T-helper 2 cell (primary cell): ENCODE data around the gene IL27RA.
"Not testable (repeated sequence)": the region's sequence is repeated elsewhere in the genome, so short reads cannot be mapped to it uniquely, and the experiment has no call there.

Source experiments
- DNase-seq, 5 experiments: peaks; one replicate each; pipeline versions ENCODE4 v3.0.0 to v3.0.0-alpha.2; 2012 to 2022

Gene IL27RA

DNA sequence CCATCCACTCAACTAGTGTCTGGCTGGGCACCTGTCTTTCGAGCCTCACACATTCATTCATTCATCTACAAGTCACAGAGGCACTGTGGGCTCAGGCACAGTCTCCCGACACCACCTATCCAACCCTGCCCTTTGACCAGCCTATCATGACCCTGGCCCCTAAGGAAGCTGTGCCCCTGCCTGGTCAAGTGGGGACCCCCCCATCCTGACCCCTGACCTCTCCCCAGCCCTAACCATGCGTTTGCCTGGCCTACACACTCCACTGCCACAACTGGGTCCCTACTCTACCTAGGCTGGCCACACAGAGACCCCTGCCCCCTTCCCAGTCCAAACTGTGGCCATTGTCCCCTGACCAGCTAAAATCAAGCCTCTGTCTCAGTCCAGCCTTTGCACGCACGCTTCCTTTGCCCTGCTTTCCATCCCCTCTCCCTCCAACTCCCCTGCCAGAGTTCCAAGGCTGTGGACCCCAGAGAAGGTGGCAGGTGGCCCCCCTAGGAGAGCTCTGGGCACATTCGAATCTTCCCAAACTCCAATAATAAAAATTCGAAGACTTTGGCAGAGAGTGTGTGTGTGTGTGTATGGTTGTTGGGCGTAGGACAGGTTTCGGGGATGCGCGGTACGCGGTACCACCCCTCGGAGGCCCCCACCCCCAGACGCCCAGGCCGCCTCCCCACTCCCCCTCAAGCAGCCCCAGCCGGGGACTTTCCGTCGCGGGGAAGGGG is 404 bp upstream of the IL27RA start:
- peak in 3 of 5 experiments; percentile 63 to 78 (median 76) for DNase-seq

DNA sequence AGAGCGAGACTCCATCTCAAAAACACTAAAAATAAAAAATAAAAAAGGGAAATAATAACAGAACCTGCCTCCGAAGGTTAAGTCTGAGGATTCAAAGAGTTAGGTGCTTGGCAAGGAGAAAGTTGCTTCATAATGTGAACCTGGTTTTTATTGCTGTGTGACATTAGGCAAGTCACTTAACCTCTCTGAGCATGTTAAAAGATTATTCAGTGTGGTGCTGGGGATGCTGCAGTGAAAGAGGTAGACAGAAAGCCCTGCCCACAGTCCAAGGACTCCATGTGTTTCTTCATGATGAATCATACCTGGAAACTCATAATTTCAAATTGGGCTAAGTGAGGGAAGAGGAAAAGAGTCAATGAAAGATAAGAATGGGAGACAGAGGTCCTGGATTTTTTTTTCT is 2.4 kb downstream of the IL27RA start:
- DNase-seq: no peak

DNA sequence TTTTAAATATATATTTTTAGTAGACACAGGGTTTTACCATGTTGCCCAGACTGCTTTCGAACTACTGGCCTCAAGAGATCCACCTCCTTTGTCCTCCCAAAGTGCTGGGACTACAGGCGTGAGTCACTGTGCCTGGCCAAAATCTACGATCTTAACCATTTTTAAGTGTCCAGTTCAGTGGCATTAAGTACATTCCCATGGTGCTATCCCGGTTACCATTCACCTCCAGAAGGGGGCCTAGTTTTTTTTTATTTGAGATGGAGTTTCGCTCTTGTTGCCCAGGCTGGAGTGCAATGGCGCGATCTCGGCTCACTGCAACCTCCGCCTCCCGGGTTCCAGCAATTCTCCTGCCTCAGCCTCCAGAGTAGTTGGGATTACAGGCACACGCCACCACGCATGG is 3.6 kb downstream of the IL27RA start:
- not testable (repeated sequence) for DNase-seq

DNA sequence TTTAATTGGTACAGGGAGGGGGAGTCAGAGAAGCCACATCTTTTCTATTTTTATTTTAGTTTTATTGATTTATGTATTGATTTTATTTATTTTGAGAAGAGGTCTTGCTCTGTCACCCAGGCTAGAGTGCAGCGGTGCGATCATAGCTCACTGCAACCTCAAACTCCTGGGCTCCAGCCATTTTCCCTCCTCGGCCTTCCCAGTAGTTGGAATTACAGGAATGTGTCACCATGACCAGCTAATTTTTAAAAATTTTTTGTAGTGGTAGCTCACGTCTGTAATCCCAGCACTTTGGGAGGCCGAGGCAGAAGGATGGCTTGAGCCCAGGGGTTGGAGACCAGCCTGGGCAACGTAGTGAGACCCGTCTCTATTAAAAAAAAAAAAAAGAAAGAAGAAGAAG is 4.1 kb downstream of the IL27RA start:
- no peak for DNase-seq

DNA sequence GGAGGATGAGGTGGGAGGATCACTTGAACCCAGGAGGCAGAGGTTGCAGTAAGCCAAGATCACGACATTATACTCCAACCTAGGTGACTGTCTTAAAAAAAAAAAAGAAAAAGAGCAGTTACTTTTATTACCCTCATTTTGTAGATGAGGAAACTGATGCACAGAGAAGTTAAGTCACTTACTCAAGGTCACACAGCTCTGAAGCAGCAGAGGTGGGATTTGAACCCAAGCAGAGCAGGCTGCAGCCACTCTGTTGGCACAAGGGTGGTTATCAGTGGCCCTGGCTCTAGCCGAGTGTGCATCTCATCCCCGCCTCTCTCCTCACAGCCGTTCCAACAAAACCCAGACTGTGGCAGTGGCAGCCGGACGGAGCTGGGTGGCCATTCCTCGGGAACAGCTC is 7.6 kb downstream of the IL27RA start:
- DNase-seq: no peak

DNA sequence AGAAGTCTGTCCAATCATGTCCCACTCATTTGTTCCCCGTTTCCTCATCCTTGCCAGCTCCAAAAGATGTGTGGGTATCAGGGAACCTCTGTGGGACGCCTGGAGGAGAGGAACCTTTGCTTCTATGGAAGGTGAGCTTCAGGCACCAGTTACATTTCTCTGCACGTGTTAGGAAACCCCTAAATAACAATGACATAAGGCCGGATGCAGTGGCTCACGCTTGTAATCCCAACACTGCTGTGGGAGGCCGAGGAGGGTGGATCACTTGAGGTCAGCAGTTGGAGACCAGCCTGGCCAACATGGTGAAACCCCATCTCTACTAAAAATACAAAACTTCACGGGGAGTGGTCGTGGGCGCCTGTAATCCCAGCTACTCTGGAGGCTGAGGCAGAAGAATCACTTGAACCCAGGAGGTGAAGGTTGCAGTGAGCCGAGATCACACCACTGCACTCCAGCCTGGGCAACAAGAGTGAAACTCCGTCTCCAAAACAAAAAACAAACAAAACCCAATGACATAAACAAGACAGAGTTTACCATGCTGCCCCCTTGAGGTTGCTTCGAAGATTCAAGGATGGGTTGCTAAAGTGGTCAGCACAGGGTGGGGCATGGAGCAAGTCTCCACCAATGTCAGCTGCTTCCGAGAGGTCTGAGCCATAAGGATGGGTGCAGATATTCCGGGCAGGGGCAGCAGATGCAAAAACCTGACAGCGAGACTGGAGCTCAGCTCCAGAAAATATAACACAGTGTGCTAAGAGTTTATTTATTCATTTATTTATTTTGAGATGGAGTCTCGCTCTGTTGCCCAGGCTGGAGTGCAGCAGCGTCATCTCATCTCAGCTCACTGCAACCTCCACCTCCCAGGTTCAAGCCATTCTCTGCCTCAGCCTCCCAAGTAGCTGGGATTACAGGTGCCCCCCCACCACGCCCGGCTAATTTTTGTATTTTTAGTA is 11.4 kb downstream of the IL27RA start:
- DNase-seq: peak in 3 of 5 experiments; percentile 28 to 71 (median 42)

DNA sequence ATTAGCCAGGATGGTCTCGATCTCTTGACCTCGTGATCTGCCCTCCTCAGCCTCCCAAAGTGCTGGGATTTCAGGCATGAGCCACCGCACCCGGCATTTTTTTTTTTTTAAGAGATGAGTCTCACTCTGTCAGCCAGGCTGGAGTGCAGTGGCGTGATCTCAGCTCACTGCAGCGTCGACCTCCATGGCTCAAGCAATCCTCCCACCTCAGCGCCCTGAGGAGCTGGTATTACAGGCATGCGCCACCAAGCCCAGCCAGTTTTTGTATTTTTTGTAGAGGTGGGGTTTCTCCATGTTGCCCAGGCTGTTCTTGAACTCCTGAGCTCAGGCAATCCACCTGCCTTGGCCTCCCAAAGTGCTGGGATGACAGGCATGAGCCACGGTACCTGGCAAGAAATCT is 16.3 kb downstream of the IL27RA start:
- not testable (repeated sequence) for DNase-seq

DNA sequence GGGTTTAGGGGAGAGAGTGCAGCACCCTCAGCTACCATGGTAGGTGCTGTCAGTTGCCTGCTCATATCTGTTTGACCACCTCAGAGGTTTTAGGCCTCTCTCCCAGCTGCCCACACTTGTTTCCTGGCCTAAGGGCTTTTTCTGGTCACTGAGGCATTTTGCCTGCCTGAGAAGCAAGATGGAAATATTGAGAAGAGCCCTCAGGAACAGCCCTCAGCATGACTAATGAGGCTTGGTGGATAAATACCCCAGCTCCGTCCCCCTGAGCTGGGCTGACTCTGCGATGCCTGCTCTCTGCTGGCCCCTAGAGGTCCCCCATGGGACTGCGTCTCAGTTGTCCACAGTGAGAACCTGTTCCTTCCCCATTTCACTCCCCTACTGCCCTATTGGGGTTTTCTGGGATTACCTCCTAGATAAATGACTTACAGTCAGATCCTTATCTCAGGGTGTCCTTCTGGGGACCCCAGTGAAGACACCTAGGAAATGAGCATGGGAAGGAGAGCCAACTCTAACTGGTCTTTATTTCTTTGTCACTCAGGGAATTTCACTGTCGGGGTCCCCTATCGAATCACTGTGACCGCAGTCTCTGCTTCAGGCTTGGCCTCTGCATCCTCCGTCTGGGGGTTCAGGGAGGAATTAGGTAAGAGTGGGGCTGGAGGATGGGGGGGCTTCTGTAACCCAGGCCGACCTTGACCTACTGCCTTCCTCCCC is 17.0 kb downstream of the IL27RA start:
- peak; percentile 50 to 64 (median 53) for DNase-seq

DNA sequence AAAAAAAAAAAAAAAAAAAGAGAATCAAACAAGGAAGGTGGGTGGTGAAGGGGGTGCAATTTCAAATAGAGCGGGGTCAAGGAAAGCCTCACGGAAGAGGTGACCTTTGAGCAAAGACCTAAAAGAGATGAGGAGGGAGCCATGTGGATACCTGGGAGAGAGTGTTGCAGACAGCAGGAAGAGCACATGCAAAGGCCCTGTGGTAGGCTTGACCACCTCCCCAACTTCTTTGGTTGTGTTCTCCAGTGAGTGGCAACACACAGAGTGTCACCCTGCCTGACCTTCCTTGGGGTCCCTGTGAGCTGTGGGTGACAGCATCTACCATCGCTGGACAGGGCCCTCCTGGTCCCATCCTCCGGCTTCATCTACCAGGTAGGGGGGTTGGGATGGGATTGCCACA is 18.9 kb downstream of the IL27RA start:
- no peak for DNase-seq

DNA sequence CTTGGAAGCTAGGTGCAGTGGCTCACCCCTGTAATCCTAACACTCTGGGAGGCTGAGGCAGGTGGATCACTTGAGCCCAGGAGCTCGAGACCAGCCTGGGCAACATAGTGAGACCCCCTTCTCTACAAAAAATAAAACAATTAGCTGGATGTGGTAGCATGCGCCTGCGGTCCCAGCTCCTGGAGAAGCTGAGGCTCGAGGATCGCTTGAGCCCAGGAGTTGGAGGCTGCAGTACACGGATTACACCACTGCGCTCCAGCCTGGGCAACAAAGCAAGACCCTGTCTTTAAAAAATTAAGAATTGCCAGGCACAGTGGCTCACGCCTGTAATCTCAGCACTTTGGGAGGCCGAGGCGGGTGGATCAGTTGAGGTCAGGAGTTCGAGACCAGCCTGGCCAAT is 19.4 kb downstream of the IL27RA start:
- DNase-seq: not testable (repeated sequence)

DNA sequence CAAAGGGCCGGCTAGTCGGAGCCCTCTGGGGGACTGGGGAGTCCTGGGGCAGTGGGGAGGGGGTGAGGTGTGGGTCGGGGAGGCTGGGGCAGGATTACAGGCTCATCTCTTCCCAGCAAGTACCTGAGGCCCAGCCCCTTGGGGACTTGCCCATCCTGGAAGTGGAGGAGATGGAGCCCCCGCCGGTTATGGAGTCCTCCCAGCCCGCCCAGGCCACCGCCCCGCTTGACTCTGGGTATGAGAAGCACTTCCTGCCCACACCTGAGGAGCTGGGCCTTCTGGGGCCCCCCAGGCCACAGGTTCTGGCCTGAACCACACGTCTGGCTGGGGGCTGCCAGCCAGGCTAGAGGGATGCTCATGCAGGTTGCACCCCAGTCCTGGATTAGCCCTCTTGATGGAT is 20.4 kb downstream of the IL27RA start:
- DNase-seq: no peak

DNA sequence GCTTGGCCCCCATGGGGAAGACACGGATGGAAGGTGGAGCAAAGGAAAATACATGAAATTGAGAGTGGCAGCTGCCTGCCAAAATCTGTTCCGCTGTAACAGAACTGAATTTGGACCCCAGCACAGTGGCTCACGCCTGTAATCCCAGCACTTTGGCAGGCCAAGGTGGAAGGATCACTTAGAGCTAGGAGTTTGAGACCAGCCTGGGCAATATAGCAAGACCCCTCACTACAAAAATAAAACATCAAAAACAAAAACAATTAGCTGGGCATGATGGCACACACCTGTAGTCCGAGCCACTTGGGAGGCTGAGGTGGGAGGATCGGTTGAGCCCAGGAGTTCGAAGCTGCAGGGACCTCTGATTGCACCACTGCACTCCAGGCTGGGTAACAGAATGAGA is 20.9 kb downstream of the IL27RA start:
- no peak for DNase-seq

DNA sequence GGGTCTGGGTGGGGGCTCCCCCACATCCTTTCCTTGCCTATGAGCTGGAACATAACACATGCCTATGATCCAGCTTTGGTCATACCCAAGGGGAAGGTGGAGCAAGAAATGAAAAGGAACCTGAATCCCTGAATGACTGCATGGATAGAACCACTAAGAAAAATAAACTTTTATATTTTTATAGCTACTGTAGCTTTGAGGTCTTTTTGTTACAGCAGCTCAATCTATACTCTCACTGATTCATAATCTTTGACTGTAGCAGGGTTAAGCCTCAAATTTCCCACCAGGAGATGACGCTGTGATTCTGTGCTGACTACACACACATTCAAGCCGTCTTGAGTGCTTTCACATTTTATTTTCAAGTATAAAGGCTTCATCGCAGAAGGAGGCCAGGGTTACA is 21.5 kb downstream of the IL27RA start:
- DNase-seq: no peak

DNA sequence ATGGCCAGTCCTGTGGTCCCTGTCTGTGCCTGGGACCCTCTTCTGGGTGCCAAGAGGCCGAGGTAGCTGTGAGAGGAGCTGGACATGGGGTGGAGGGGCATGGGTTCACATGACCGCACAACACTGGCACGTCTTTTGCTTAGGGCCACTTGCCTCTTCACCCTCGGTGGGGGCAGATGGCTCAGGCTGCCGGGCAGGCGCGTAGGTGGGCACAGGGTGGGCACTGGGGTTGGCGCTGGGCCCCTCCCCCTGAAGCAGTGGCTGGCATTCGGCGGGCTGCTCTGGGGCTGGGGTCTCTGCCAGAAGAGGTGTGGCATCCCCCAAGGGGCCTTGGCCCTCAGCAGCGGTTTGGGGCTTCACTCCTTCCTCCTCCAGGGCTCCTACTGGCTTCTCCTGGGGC is 21.9 kb downstream of the IL27RA start:
- no peak for DNase-seq

DNA sequence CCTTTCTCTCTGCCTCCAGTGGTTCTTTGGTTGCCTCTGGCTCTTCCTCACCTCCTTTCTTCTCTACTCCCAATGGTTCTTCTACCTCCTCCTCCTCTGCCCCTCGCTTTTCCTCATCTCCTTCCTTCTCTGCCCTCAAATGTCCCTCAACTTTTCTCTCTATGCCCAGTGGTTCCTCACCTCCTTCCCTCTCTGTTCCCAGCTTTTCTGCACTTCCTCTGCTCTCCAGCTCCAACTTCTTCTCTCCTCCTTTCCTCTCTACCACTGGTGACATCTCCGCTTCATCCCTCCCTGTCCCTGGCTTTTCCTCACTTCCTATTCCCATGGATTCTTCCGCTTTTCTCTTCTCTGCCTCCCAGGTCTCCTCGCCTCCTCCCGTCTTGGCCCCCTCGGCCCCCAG is 22.5 kb downstream of the IL27RA start:
- no peak for DNase-seq

DNA sequence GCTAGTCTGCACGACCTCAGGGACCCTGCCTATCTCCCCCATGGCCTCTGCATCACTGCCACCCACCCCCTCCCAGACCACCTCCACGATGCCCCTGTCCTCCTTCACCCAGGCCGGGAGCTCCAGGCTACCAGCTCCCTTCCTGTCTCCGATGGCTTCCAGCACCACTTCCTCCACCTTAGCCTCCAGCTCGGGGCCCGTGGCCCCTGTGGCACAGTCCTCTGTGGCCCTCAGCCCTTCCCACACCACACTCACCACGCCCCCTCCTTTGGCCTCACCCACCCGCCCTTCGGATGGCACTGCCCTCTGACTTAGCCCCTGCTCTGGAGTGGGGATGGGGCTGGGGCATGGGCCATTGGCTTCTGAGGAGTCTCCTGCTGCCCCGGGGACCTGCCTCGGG is 23.2 kb downstream of the IL27RA start:
- no peak for DNase-seq

DNA sequence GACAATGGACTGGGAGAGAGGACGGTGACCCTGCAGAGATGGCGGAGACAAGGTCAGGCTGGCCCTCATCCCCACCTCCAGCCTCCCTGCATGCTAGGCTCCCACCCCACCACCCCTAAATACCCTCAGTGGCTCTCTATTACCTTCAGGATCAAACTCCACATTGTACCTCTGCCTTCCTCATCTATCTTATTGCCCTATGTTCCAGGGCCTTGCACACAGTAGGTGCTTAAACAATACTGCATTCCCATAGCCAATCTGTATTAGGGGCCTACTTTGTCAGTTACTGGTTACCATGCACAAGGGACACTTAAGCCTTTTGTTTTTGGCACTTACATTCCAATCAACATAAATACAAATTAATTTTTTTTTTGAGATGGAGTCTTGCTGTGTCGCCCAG is 23.8 kb downstream of the IL27RA start:
- no peak for DNase-seq

DNA sequence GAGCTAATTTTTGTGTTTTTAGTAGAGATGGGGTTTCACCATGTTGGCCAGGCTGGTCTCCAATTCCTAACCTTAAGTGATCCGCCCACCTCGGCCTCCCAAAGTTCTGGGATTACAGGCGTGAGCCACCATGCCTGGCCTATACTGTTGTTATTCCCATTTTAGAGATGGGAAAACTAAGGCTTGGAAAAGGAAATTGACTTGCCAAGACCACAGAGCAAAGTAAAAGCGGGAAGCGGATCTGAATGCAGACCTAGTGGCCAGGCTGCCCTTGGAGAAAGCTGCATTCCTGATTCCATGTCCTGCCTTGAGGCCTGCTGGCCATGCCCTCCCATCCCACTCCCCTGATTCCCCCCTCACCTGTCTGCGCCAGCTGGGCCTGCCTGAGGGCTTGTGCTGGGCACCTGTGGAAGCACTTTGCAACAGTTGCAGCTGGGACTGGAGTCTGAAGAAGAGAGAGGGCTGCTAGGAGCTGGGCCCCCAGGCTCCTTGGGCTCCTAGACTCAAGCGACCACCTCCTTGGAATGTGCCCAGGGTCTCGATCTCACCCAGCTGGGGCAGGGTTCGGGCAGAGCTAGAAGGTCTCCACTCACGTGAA is 24.6 kb downstream of the IL27RA start:
- DNase-seq: no peak

DNA sequence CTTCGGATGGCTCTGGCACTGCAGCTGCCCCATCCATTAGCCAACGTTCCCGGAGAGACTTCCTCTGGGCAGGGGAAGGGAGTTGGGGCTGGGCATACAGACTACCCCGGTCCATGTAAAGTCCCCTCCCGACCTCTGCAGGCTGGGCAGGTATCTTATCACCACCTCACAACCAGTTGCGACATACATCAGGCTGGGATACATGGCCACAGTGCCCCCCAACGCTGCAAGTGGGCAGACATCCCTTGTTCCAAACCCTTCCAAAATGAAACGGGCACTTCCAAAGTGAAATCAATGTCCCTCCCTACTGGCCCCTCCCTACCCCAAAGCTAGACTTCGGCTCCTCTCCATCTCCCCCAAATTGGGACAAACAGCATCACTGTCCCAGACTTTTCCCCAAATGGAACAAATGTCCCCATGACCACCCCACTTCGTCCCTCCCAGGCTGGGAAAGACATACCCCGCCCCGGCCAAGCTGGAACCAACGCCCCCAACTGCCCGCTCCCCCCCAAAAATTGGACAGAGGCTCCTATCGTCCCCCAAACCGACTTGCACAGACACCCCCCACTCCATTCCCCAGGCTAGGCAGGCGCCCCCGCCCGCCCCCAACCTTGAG is 25.3 kb downstream of the IL27RA start:
- DNase-seq: no peak

DNA sequence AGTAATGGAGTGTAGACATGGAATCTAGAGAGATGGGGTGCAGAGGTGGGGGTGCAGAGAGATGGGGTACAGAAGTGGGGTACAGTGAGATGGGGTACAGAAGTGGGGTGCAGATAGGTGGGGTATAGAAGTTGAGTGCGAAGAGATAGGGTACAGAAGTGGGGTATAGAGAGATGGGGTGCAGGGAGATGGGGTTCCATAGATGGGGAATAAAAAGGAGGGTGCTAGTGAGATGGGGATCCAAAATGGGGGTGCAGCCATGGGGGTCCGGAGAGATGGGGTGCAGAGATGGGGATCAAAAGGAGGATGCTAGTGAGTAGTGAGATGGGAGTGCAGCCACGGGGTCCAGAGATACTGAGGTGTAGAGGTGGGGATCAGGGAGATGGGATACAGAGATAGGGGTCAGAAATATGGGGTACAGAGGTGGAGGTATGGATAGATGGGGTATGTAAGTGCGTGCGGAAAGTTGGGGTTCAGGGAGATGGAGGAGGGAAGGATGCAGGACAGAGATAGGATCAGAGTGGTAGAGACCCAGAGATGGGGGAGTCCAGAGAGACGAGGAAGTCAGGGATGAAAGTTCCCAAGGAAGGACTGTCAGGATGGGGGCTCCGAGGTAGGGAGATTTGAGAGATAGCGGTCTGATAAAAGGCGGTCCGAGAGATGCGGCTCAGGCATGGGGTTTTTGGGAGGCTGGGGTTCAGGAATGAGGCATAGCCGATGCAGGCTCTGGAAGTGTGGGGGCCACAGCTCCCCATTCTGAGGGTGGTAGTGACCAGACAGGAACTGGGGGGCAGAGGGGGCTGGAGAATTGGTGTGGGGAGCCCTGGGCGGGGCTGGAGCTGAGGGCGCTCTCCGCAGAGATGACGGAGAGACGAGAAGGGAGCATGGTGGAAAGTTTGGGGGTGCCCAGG is 26.9 kb downstream of the IL27RA start:
- no peak for DNase-seq

DNA sequence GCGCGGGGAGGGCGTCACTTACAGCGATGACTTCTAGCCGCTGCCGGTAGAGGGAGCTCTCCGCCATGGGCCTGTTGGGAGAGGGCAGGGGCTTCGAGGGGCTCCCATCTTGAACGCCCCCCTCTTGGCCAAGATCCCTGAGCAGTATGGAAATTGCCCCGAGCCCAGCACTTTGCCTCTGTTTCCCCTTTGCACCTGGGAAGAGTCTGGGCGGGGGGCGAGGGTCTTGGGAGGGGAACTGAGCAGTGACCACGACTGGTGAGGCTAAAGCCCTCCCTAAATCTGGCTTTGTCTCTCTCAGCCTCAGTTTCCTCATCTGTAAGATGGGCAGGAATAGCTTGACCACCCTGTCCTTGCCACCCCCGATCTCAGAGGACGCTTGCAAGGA is 27.5 kb downstream of the IL27RA start:
- DNase-seq: peak in 2 of 5 experiments; percentile 42 to 43
